HCT116 (cell line): ENCODE measurements around the gene TMEM185B. TPM values are rescaled to one million over a fixed set of nuclear protein-coding genes. Genes with fewer than 3 reads are reported as not detected.

Experiments
- ATAC-seq: fragments of 200-7000 bp; cut with Tn5 transposase; 2 replicates; pipeline ENCODE4 v1.9.1; 2020; ENCODE audit warnings: mild to moderate bottlenecking, moderate library complexity
- BruUV-seq: library from RNA; stranded (reverse); fragments of 400-500 nt; replicated peaks from 2 replicates; lab custom pipeline; 2021; lab: Mats Ljungman, UMichigan
- CTCF ChIA-PET: fragments of 300-600 bp; sonication (Branson Sonifier 250); formaldehyde crosslinking; loops from one replicate; lab custom pipeline; 2021; ENCODE audit warnings: antibody characterized with exemption; lab: Charles Lee
- POLR2A ChIA-PET: fragments of 300-600, 350-600 bp; sonication (Branson Sonifier 250); formaldehyde crosslinking; loops from one replicate; lab custom pipeline; 2021; ENCODE audit warnings: antibody characterized with exemption; lab: Charles Lee
- RAD21 ChIA-PET, 2 experiments: fragments of 300-600 bp; sonication (Branson Sonifier 250); formaldehyde crosslinking; loops; one replicate each; lab custom pipeline; 2023; ENCODE audit warnings: low total read pairs in 2 of 2; ENCODE audit not compliant: uncharacterized antibody in 2 of 2, unreplicated experiment in 2 of 2, low non-redundant PET in 1 of 2; lab: Charles Lee
- DNase-seq: peaks from one replicate; pipeline ENCODE4 v3.0.0-alpha.2; 2010; ENCODE audit warnings: low read depth, low spot score
- H2AFZ ChIP-seq: fragments of 200-600 bp; shearing (Covaris generic), sonication (generic); 2 replicates; pipeline ENCODE4 v1.6.1; 2017; ENCODE audit warnings: low read depth, mixed run types, mixed read lengths, antibody characterized with exemption, low read length; ENCODE audit not compliant: poor library complexity, severe bottlenecking
- H3K27ac ChIP-seq: 2 replicates; pipeline ENCODE4 v1.5.1; 2012; ENCODE audit warnings: low read depth, low read length
- H3K27me3 ChIP-seq: fragments of 200-600 bp; sonication (generic); 2 replicates; pipeline ENCODE4 v1.6.1; 2016; ENCODE audit warnings: mixed run types, low read length, mixed read lengths; ENCODE audit not compliant: insufficient read depth
- H3K36me3 ChIP-seq, 2 experiments: fragments of 200-500 bp in 1 of 2; fragments of 200-600 bp in 1 of 2; sonication (Bioruptor generic) in 1 of 2; sonication (generic) in 1 of 2; 2 replicates each; pipeline versions ENCODE4 v1.5.1 to v1.6.1; 2014 to 2016; ENCODE audit warnings: low read length in 2 of 2, inconsistent platforms in 1 of 2, mixed read lengths in 1 of 2, mixed run types in 1 of 2; ENCODE audit not compliant: insufficient read depth in 2 of 2, control insufficient read depth in 1 of 2
- H3K4me1 ChIP-seq, 2 experiments: fragments of 200-600 bp in 1 of 2; sonication (generic) in 1 of 2; 2 replicates each; pipeline versions ENCODE4 v1.5.1 to v1.6.1; 2012 to 2017; ENCODE audit warnings: low read length in 2 of 2, inconsistent platforms in 1 of 2, mild to moderate bottlenecking in 1 of 2, mixed read lengths in 1 of 2, mixed run types in 1 of 2, moderate library complexity in 1 of 2; ENCODE audit not compliant: insufficient read depth in 2 of 2, control insufficient read depth in 1 of 2
- H3K4me2 ChIP-seq: fragments of 200-600 bp; sonication (generic); 2 replicates; pipeline ENCODE4 v1.6.1; 2017; ENCODE audit warnings: mixed run types, low read length, mixed read lengths
- H3K4me3 ChIP-seq, 2 experiments: fragments of 200-600 bp in 1 of 2; sonication (generic) in 1 of 2; replicated peaks in 1 of 2; 2 replicates each; pipeline ENCODE4 v1.5.1; 2011 to 2016; ENCODE audit warnings: low read length in 2 of 2, control low read depth in 1 of 2, low read depth in 1 of 2, mild to moderate bottlenecking in 1 of 2, mixed read lengths in 1 of 2, mixed run types in 1 of 2
- H3K79me2 ChIP-seq: fragments of 200-600 bp; sonication (generic); 2 replicates; pipeline ENCODE4 v1.6.1; 2017; ENCODE audit warnings: mild to moderate bottlenecking, mixed run types, low read length, moderate library complexity, mixed read lengths; ENCODE audit not compliant: insufficient read depth
- H3K9ac ChIP-seq: fragments of 200-600 bp; sonication (generic); 2 replicates; pipeline ENCODE4 v1.6.1; 2016; ENCODE audit warnings: low read length, mixed read lengths
- H3K9me2 ChIP-seq: fragments of 200-600 bp; sonication (generic), shearing (Covaris generic); 2 replicates; pipeline ENCODE4 v1.6.1; 2017; ENCODE audit warnings: mixed run types, mild to moderate bottlenecking, moderate library complexity; ENCODE audit not compliant: insufficient read depth
- H3K9me3 ChIP-seq, 2 experiments: fragments of 200-500 bp in 1 of 2; fragments of 200-600 bp in 1 of 2; sonication (Bioruptor generic) in 1 of 2; sonication (generic) in 1 of 2; 2 replicates each; pipeline ENCODE4 v1.6.1; 2014 to 2017; ENCODE audit warnings: low read length in 2 of 2, mixed read lengths in 2 of 2, inconsistent platforms in 1 of 2, low read depth in 1 of 2, mild to moderate bottlenecking in 1 of 2, mixed run types in 1 of 2, moderate library complexity in 1 of 2; ENCODE audit not compliant: control insufficient read depth in 1 of 2, insufficient read depth in 1 of 2
- H4K20me1 ChIP-seq: fragments of 200-600 bp; sonication (generic), shearing (Covaris generic); 2 replicates; pipeline ENCODE4 v1.6.1; 2017; ENCODE audit warnings: mixed run types, mild to moderate bottlenecking, moderate library complexity; ENCODE audit not compliant: insufficient read depth
- CBX3 ChIP-seq: IDR thresholded peaks from 2 replicates; pipeline ENCODE4 v1.6.1; 2012; ENCODE audit warnings: low read depth
- CEBPB ChIP-seq: IDR thresholded peaks from 2 replicates; pipeline ENCODE4 v1.6.1; 2012; ENCODE audit warnings: low read depth
- EGR1 ChIP-seq: IDR thresholded peaks from 2 replicates; pipeline ENCODE4 v1.6.1; 2012; ENCODE audit warnings: low read depth
- EZH2phosphoT487 ChIP-seq: fragments of 200-600 bp; IDR thresholded peaks from 2 replicates; pipeline ENCODE4 v1.6.1; 2018; ENCODE audit warnings: antibody characterized with exemption, borderline replicate concordance
- FOSL1 ChIP-seq: IDR thresholded peaks from 2 replicates; pipeline ENCODE4 v1.6.1; 2012; ENCODE audit warnings: low read depth
- JUND ChIP-seq: IDR thresholded peaks from 2 replicates; pipeline ENCODE4 v1.6.1; 2012
- POLR2A ChIP-seq: IDR thresholded peaks from 2 replicates; pipeline ENCODE4 v1.7.0; 2011; ENCODE audit warnings: borderline replicate concordance; ENCODE audit not compliant: insufficient read depth, insufficient read length; ENCODE audit errors: extremely low read depth
- RAD21 ChIP-seq: IDR thresholded peaks from 2 replicates; pipeline ENCODE4 v1.6.1; 2012; ENCODE audit warnings: low read depth, mild to moderate bottlenecking
- SIN3A ChIP-seq: IDR thresholded peaks from 2 replicates; pipeline ENCODE4 v1.6.1; 2012; ENCODE audit warnings: low read depth
- SP1 ChIP-seq: IDR thresholded peaks from 2 replicates; pipeline ENCODE4 v1.6.1; 2012; ENCODE audit warnings: low read depth
- SRF ChIP-seq: IDR thresholded peaks from 2 replicates; pipeline ENCODE4 v1.6.1; 2012; ENCODE audit warnings: low read depth
- ZFX ChIP-seq: fragments of 450-650 bp; IDR thresholded peaks from 2 replicates; pipeline ENCODE4 v1.6.1; 2017
- intact Hi-C: fragments of 100-400 bp; cut with micrococcal nuclease; formaldehyde crosslinking; loops from 2 replicates; pipeline ENCODE4 v1.10.0; 2022
- total RNA-seq: library from RNA; stranded (reverse); gene quantifications from one replicate; pipeline ENCODE4 v1.2.1, GENCODE V29; 2021; ENCODE audit not compliant: unreplicated experiment
- TF ChIP-seq, protein P1 (sequence below): IDR thresholded peaks from 2 replicates; pipeline ENCODE4 v1.6.1; 2012
- TF ChIP-seq, protein P2 (sequence below), 3 experiments: fragments of 200-600 bp in 1 of 3; sonication (generic) in 1 of 3; IDR thresholded peaks in 2 of 3; conservative IDR thresholded peaks in 1 of 3; 2 replicates each; pipeline ENCODE4 v1.5.1; 2012 to 2017; ENCODE audit warnings: low read depth in 2 of 3, low read length in 2 of 3, antibody characterized with exemption in 1 of 3, borderline replicate concordance in 1 of 3, control low read depth in 1 of 3, mild to moderate bottlenecking in 1 of 3, mixed read lengths in 1 of 3, mixed run types in 1 of 3, moderate library complexity in 1 of 3; ENCODE audit not compliant: insufficient read depth in 1 of 3
- TF ChIP-seq, protein P3 (sequence below): IDR thresholded peaks from 2 replicates; pipeline ENCODE4 v1.6.1; 2012; ENCODE audit warnings: low read depth
- TF ChIP-seq, protein P4 (sequence below): IDR thresholded peaks from 2 replicates; pipeline ENCODE4 v1.6.1; 2011; ENCODE audit warnings: mild to moderate bottlenecking, low read length, moderate library complexity; ENCODE audit not compliant: insufficient replicate concordance; ENCODE audit errors: extremely low read depth

TMEM185B gene
- total RNA-seq, 1 experiment from 2014 or later: 27.1 TPM

DNA sequence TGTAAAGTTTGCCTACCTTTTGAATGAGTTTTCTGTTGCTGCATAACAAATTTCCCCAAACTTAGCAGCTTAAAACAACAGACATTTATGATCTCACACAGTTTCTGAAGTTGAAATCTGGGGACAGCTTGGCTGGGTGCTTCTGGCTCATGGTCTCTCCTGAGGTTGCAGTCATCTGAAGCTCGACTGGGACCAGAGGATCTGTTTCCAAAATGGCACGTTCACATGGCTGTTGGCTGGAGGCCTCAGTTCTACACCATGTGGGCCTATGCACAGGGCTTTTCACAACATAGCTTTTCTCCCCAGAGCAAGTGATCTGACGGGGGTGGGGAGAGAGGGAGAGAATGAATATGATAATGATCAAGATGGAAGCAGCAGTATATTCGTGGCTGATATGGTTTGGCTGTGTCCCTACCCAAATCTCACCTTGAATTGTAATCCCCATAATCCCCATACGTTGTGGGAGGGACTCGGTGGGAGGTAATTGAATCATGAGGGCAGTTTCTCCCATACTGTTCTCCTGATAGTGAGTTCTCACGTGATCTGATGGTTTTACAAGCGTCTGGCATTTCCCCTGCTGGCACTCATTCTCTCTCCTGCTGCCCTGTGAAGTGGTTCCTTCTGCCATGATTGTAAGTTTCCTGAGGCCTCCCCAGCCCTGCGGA is 32.9 kb upstream of the TMEM185B start:
- peaks cover 7 to 18% of the 10 kb centered on the region in 2 experiments; a peak in 3 of 4 replicates for H3K4me1 ChIP-seq
- ChIA-PET CTCF (no interaction called here), RAD21 (no interaction called here)
- H3K79me2 ChIP-seq: peaks cover 61% of the 10 kb centered on the region
- no peak overlapping the region for H3K9ac ChIP-seq
- intact Hi-C loops: no loop called here
- BruUV-seq: no TSS peak
- ATAC-seq (no peak), DNase-seq (no peak)
- no peaks in the 10 kb centered on the region for H4K20me1 ChIP-seq
- H3K9me2 ChIP-seq: no peaks in the 10 kb centered on the region
- H3K4me2 ChIP-seq: no peak overlapping the region
- TF ChIP-seq SP1 (no peak), SIN3A (no peak), RAD21 (no peak), EZH2phosphoT487 (no peak), POLR2A (no peak), ZFX (no peak), SRF (no peak), FOSL1 (no peak), EGR1 (no peak), CEBPB (no peak), CBX3 (no peak), JUND (no peak)
- TF ChIP-seq, protein P1, sequence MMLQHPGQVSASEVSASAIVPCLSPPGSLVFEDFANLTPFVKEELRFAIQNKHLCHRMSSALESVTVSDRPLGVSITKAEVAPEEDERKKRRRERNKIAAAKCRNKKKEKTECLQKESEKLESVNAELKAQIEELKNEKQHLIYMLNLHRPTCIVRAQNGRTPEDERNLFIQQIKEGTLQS: no peak
- TF ChIP-seq, protein P2, sequence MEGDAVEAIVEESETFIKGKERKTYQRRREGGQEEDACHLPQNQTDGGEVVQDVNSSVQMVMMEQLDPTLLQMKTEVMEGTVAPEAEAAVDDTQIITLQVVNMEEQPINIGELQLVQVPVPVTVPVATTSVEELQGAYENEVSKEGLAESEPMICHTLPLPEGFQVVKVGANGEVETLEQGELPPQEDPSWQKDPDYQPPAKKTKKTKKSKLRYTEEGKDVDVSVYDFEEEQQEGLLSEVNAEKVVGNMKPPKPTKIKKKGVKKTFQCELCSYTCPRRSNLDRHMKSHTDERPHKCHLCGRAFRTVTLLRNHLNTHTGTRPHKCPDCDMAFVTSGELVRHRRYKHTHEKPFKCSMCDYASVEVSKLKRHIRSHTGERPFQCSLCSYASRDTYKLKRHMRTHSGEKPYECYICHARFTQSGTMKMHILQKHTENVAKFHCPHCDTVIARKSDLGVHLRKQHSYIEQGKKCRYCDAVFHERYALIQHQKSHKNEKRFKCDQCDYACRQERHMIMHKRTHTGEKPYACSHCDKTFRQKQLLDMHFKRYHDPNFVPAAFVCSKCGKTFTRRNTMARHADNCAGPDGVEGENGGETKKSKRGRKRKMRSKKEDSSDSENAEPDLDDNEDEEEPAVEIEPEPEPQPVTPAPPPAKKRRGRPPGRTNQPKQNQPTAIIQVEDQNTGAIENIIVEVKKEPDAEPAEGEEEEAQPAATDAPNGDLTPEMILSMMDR (IDR thresholded peaks at IDR 0.05 in 2 of 3, conservative IDR thresholded peaks at IDR 0.05 in 1 of 3; ENCODE audit: borderline replicate concordance in 1 of 3, insufficient read depth in 1 of 3, low read depth in 2 of 3, low read length in 2 of 3): no peak
- TF ChIP-seq, protein P3, sequence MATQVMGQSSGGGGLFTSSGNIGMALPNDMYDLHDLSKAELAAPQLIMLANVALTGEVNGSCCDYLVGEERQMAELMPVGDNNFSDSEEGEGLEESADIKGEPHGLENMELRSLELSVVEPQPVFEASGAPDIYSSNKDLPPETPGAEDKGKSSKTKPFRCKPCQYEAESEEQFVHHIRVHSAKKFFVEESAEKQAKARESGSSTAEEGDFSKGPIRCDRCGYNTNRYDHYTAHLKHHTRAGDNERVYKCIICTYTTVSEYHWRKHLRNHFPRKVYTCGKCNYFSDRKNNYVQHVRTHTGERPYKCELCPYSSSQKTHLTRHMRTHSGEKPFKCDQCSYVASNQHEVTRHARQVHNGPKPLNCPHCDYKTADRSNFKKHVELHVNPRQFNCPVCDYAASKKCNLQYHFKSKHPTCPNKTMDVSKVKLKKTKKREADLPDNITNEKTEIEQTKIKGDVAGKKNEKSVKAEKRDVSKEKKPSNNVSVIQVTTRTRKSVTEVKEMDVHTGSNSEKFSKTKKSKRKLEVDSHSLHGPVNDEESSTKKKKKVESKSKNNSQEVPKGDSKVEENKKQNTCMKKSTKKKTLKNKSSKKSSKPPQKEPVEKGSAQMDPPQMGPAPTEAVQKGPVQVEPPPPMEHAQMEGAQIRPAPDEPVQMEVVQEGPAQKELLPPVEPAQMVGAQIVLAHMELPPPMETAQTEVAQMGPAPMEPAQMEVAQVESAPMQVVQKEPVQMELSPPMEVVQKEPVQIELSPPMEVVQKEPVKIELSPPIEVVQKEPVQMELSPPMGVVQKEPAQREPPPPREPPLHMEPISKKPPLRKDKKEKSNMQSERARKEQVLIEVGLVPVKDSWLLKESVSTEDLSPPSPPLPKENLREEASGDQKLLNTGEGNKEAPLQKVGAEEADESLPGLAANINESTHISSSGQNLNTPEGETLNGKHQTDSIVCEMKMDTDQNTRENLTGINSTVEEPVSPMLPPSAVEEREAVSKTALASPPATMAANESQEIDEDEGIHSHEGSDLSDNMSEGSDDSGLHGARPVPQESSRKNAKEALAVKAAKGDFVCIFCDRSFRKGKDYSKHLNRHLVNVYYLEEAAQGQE: no peak
- TF ChIP-seq, protein P4, sequence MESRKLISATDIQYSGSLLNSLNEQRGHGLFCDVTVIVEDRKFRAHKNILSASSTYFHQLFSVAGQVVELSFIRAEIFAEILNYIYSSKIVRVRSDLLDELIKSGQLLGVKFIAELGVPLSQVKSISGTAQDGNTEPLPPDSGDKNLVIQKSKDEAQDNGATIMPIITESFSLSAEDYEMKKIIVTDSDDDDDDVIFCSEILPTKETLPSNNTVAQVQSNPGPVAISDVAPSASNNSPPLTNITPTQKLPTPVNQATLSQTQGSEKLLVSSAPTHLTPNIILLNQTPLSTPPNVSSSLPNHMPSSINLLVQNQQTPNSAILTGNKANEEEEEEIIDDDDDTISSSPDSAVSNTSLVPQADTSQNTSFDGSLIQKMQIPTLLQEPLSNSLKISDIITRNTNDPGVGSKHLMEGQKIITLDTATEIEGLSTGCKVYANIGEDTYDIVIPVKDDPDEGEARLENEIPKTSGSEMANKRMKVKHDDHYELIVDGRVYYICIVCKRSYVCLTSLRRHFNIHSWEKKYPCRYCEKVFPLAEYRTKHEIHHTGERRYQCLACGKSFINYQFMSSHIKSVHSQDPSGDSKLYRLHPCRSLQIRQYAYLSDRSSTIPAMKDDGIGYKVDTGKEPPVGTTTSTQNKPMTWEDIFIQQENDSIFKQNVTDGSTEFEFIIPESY: no peak
- TF ChIP-seq, all 23 proteins: peak for 0
- no peaks in the 10 kb centered on the region for H3K36me3 ChIP-seq
- H3K27ac ChIP-seq: no peak overlapping the region
- POLR2A ChIA-PET: no interaction called here
- H3K27me3 ChIP-seq: no peaks in the 10 kb centered on the region
- no peak overlapping the region for H2AFZ ChIP-seq
- H3K9me3 ChIP-seq: no peaks in the 10 kb centered on the region
- no peak overlapping the region for H3K4me3 ChIP-seq
